NCI-H146 treated with DMSO at 0.1 percent for 48 hours (cell line): ENCODE measurements around the gene HTR3D.
"Not testable (repeated sequence)": the region's sequence is repeated elsewhere in the genome, so short reads cannot be mapped to it uniquely, and the experiment has no call there.

Experiments
- DNase-seq: peaks from one replicate; lab custom pipeline; 2025; ENCODE audit not compliant: unreplicated experiment; lab: John Stamatoyannopoulos, UW

Gene HTR3D

GRCh38 chr3:184062637-184063036 lies 31.1 kb downstream of the HTR3D start:
- DNase-seq = no peak

- DNase-seq = no peak
These were observed 34.7 kb downstream of the HTR3D start for GRCh38 chr3:184066211-184066610.

- DNase-seq = no peak
These were observed 36.1 kb downstream of the HTR3D start for GRCh38 chr3:184067573-184068055.

GRCh38 chr3:184068344-184068743 lies 36.8 kb downstream of the HTR3D start:
- no peak for DNase-seq

- not testable (repeated sequence) for DNase-seq
These were observed 39.6 kb downstream of the HTR3D start for GRCh38 chr3:184071142-184071541.

- no peak for DNase-seq
These were observed 42.1 kb downstream of the HTR3D start for GRCh38 chr3:184073621-184074020.

GRCh38 chr3:184075901-184076300 lies 44.4 kb downstream of the HTR3D start:
- DNase-seq = no peak

- peak; percentile 47 for DNase-seq
These were observed 46.3 kb downstream of the HTR3D start for GRCh38 chr3:184077881-184078280.

GRCh38 chr3:184078851-184079250 lies 47.3 kb downstream of the HTR3D start:
- no peak for DNase-seq

- no peak for DNase-seq
These were observed 49.7 kb downstream of the HTR3D start for GRCh38 chr3:184081116-184081830.

- DNase-seq = no peak
These were observed 50.5 kb downstream of the HTR3D start for GRCh38 chr3:184082034-184082433.

- no peak for DNase-seq
These were observed 50.9 kb downstream of the HTR3D start for GRCh38 chr3:184082465-184082864.

- DNase-seq = no peak
These were observed 53.9 kb downstream of the HTR3D start for GRCh38 chr3:184085389-184085852.
